Activated T-helper 2 cell treated with anti-CD3 and anti-CD28 coated beads, Interferon-gamma antibody, Interleukin-2, Interleukin-4, amounts not matched to agents 10 μg/mL and 5 μg/mL and 100 μg/mL, durations not matched to agents 14 hours and 24 hours and 36 hours (primary cell): ENCODE data around the gene ARL5C. TPM values are rescaled to one million over a fixed set of nuclear protein-coding genes. Genes with fewer than 3 reads are reported as not detected.

ENCODE experiments used
- total RNA-seq: library from RNA; stranded (reverse); gene quantifications from 2 replicates; pipeline ENCODE4 v1.2.3, GENCODE V29; 2022

ARL5C gene
- total RNA-seq, 1 donor from 2014 or later = 0.07 TPM

Other genes with a start within 250 kb of the ARL5C start
- gene FBXO47, start 198.8 kb downstream of the ARL5C start, total RNA-seq = not detected in 2 replicates
- gene PLXDC1, start 14.5 kb downstream of the ARL5C start, total RNA-seq = 0.46 and 1.0 TPM in 2 replicates
- gene CACNB1, start 31.5 kb upstream of the ARL5C start, total RNA-seq = 21.1 and 24.1 TPM in 2 replicates
- gene RPL19, start 34.1 kb upstream of the ARL5C start, total RNA-seq = 2,315 and 2,339 TPM in 2 replicates
- not detected in 2 replicates for gene STAC2, start 59.8 kb upstream of the ARL5C start, total RNA-seq
- 18.1 and 18.8 TPM in 2 replicates for gene FBXL20, start 235.5 kb upstream of the ARL5C start, total RNA-seq